HG03103 (cell line): ENCODE measurements around the gene NET1.
"Not testable (repeated sequence)": the region's sequence is repeated elsewhere in the genome, so short reads cannot be mapped to it uniquely, and the experiment has no call there.

Experiments used
- ATAC-seq: cut with Tn5 transposase; IDR thresholded peaks from one replicate; pipeline ENCODE4 v1.9.1; 2021; ENCODE audit warnings: low read depth; ENCODE audit not compliant: unreplicated experiment

NET1 gene

GRCh38 chr10:5396556-5397300 lies 15.6 kb upstream of the NET1 start:
- ATAC-seq, result no peak

GRCh38 chr10:5399332-5399731 lies 13.0 kb upstream of the NET1 start:
- no peak for ATAC-seq

GRCh38 chr10:5400468-5401240 lies 11.7 kb upstream of the NET1 start:
- ATAC-seq, result no peak

- no peak for ATAC-seq
Measured at GRCh38 chr10:5402798-5403197, 9.6 kb upstream of the NET1 start.

- ATAC-seq, result no peak
Measured at GRCh38 chr10:5404208-5405041, 7.9 kb upstream of the NET1 start, which contains the start of gene TUBAL3. TSS of gene TUBAL3 (minus strand) at chr10:5404828. CDS start at chr10:5404792, 36 bp downstream.

- ATAC-seq, result no peak
Measured at GRCh38 chr10:5406918-5407317, 5.4 kb upstream of the NET1 start.

GRCh38 chr10:5410787-5411186 lies 1.6 kb upstream of the NET1 start:
- not testable (repeated sequence) for ATAC-seq

- no peak for ATAC-seq
Measured at GRCh38 chr10:5411941-5412276, 448 bp upstream of the NET1 start.

GRCh38 chr10:5413012-5413938 lies 918 bp downstream of the NET1 start:
- ATAC-seq, result no peak

- ATAC-seq, result no peak
Measured at GRCh38 chr10:5416981-5417380, 4.6 kb downstream of the NET1 start.

GRCh38 chr10:5418584-5418983 lies 6.2 kb downstream of the NET1 start:
- ATAC-seq, result no peak

GRCh38 chr10:5419466-5420094 lies 7.2 kb downstream of the NET1 start:
- ATAC-seq, result no peak

- ATAC-seq, result no peak
Measured at GRCh38 chr10:5423771-5424170, 11.4 kb downstream of the NET1 start.

- no peak for ATAC-seq
Measured at GRCh38 chr10:5424751-5425150, 12.4 kb downstream of the NET1 start.

GRCh38 chr10:5428133-5428532 lies 15.8 kb downstream of the NET1 start:
- no peak for ATAC-seq

GRCh38 chr10:5433182-5433581 lies 20.8 kb downstream of the NET1 start:
- ATAC-seq, result no peak

GRCh38 chr10:5434017-5434753 lies 21.8 kb downstream of the NET1 start:
- ATAC-seq, result peak; percentile 58

- no peak for ATAC-seq
Measured at GRCh38 chr10:5435328-5435727, 23.0 kb downstream of the NET1 start.

GRCh38 chr10:5440206-5440605 lies 27.8 kb downstream of the NET1 start:
- no peak for ATAC-seq
